Stimulated activated CD8-positive, alpha-beta memory T cell treated with anti-CD3 and anti-CD28 coated beads, Interleukin-15, amount 100 ng/mL, for 1 hour (primary cell): Measurements from ENCODE around the gene TTLL7.

Experiments used
- DNase-seq: peaks from one replicate; pipeline ENCODE4 v3.0.0-alpha.2; 2020; ENCODE audit warnings: low read depth

The TTLL7 gene

DNA sequence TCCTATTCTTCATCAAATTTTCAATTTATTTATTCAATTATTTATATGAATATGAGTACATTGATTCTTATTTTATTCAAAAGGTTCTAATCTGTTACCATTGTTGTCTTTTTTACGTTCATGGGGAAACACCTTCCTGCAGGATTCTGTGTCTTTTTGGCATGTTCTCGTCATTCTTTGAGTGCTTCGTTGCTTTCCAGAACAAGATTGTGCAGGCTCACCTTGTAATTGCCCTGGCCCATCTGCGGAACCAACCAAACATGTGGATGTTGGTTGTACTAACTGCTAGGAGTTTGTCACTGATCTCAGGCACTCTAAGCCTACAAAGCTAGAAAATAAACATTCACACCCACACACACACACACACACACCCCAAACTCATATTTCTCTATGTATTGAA is 182.1 kb downstream of the TTLL7 start:
- no peak for DNase-seq

DNA sequence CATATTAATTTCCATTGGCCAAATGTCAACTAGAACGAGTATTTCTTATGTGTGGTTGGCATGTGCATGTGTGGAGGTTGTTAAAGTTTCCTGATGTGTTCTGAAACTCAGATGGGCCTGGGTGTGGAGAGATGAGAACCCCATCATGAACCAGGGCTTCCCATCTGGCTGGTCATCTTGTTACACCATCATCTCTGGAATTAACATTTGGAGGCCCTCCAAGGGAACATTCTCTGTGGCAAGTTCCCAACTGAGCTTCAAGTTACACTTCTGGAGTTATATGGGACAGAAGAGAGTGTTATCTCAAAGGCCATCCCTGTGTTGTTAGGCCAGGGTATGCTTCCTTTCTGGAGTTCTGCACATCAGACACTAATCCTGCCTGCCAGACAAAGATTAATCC is 183.6 kb downstream of the TTLL7 start:
- no peak for DNase-seq
